Activated T-cell treated with anti-CD3 and anti-CD28 coated beads for 24 hours (primary cell): ENCODE data around the gene ZFP92.

ENCODE experiments used
- DNase-seq: peaks from one replicate; pipeline ENCODE4 v3.0.0-alpha.2; 2020; ENCODE audit warnings: low read depth

Gene ZFP92

GRCh38 chrX:153440556-153441135 lies 29.4 kb downstream of the ZFP92 start:
- no peak for DNase-seq

DNA sequence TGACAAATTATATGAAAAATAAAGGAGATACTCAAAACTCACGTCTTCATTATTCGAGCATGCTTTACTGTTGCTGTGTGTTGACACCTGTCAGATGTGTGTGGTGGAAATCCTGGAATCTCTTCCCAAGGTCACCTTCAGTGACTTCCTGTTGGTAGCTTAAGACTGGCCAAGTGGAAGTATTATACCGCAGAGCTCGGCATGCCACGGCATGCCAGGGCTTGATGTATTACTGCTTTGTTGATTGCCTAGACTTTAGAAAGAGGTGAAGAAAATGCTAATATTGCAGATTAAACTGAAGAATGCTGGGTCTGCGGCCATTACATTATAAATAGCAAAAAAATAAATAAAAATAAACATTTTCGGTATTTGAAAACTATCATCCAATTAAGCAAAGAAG lies 30.0 kb downstream of the ZFP92 start:
- no peak for DNase-seq

DNA sequence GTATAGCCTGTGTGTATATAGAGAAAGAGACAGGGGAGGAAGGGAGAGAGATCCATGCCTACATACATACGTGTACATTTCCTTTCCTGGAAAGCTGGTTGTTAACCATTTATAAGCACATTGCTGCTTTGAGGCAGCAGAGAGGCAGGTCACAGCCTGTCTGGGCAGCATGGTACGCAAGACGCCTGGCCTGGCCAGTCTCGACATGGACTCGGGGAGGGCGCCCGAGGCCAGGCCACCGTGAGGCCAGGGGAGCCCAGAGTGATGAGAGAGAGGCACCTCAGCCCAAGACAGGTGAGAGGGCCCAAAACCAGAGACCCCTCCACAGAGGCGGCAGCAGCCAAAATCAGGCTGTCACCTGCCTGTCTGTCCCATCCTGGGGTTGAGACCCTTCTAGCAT lies 30.7 kb downstream of the ZFP92 start:
- no peak for DNase-seq

DNA sequence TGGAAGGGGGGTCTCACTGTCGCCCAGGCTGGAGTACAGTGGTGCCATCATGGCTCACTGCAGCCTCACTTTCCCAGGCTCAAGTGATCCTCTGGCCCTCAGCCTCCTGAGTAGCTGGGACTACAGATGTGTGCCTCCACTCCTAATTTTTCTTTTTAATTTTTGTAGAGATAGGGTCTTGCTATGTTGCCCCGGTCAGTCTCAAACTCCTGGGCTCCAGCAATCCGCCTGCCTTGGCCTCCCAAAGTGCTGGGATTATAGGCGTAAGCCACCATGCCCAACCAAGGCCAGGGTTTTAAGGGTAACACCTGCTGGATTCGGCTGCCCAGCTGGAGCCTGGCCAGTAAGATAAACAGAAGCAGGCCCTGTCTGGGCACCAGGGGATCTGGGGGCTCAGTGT lies 31.2 kb downstream of the ZFP92 start:
- DNase-seq: no peak

DNA sequence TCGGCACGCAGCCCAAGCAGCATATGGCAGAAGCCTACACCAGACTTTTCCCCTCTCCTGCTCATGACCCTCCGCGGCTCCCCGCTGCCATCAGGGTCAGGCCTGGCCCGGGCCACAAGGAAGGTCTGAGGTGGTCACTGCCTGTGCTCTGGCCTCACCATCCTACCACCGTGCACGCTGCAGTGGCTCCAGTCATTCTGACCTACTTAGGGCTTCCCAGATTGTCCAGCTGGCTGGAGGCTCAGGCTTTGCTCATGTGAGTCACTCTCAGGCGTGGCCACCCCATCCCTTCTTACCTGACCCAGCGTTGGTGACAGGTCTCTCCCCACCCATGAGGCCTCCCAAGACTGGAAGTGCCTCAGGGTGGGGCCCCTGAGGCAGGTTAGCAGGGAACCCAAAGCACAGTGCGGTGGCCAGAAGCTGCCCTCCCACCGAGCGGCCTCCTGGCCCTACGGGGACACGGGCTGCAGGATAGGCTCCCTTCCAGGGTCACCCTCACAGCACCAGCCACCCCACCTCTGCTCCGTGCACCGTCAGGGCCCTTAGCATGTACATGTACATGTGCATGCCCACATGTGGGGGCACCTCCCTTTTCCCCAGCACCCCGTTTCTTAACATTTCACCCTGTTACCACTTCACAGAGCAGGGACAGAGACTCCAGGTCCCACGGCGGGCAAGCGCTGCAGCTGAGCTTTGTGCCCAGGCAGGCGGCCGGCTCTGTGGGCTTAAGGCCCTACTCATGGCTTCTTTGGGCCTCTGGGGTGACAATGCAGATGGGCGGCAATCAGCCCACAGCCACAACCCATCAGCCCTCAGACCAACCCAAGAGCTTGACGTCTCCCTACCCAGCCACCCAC lies 32.4 kb downstream of the ZFP92 start:
- DNase-seq: no peak

DNA sequence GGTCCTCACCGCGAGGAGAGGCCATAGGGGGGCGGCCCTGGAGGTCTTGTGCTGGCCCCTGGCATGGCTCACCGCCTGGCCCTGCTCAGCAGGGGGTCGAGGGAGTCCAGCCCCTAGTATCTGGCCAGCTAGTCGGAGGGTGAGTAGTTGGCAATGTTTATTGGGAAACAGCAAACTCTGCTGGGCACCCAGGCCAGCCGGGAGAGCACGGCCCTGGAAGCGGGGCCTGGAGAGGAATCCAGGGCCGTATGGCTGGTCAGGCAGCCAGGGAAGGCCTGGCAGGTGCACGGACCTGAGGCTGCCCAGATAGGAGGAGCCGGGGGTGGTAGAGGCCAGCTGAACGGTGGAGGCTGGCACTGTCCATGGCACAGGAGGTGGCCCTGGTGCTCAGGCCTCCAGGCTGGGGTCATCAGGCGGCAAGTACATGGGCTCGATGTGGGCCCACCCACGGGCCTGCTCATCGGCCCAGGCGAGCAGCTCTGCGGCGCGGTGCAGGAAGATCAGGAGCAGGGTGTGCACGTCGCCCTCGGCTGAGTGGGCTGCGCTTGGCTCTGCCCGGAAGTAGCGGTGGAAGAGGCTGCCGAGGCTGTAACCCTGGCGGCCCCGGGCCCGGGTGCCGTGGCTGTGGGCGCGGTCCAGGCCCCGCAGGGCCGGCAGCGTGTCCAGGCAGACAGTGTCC lies 33.2 kb downstream of the ZFP92 start:
- DNase-seq: no peak

DNA sequence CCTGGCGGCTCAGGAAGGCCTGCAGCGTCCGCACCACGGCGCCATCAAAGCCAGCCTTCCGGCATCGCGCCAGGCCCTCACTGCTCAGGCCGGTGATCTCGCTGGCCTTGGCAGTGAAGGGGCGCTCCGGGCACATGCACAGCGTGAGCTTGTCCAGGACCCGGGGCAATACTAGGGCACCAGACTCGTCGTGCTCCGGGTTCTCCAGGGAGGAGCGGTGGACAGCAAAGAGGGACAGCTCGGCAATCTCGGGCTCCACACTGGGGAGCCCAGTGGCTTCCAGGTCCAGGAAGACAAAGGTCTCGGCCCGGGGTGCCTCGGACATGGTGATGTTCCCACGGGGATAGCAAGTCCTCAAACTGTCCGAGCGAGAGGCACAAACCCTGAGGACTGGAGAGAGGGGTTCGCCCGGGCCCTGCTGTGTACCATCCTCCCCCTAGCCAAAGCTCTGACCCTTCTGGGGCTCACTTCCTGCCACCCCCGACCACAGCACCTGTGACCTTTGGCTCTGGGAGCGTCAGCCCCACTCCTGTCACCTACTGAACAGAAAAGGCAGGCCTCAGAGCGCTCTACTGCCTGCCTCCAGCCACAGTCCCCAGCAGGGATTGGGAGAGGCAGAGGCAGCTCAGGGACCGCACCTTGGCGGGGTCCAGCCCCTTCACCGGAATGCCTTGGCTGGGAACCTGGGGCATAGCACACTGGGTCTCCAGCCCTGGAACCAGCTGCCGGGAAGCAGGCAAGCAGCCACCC lies 34.0 kb downstream of the ZFP92 start:
- no peak for DNase-seq

GRCh38 chrX:153445856-153446635 lies 34.8 kb downstream of the ZFP92 start, which contains the start of gene TREX2:
TSS of gene TREX2 (minus strand) at chrX:153446056. CDS start at chrX:153445430, 626 bp downstream.
- no peak for DNase-seq

- DNase-seq: no peak
These were observed 35.3 kb downstream of the ZFP92 start for GRCh38 chrX:153446636-153446936.

DNA sequence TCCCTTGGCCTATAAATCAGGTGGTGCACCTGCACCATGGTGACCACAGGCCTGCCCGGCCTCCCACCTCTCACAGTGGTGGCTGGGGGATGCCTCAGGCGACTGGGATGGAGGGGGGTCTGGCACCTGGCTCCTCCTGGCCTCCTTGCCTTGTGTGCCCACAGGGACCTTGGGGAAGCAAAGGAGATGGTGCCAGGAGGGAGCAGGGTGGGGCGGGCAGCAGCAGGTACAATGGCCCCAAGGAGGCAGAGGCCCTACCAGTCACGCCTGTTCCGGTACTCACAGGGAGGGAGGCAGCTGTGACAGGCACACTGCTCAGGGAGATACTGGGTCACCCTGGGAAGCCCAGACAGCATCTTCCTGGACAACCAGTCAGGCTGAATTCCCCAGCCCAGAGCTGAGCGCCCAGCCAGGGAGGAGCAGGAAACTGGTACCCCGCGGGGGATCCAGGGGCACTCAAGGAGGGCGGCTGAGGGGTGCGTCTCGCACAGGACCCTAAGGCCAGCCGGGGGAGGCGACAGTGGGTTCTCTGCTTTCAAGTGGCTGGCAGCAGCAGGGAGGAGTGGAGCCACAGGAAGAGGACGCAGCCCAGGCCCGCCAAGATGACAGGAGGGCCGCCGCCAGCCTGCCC lies 35.8 kb downstream of the ZFP92 start:
- no peak for DNase-seq

DNA sequence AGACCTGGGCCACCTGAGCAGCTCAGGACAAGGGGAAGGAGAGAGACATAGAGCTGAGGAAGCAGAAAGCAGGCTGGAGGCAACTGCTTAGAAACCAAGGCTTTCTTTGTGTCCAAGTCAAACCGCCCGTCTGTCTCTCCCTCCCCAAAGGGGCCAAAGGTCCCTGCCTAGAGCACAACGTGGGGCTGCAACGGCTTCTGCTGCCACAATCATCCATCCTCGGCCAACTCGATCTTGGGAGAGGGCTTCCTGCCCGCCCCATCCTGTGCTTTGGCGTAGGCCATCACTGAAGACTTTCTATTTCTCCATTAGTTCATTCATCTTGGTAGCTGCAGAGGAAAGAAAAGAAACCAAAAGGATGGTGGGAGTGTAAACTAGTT lies 36.3 kb downstream of the ZFP92 start:
- DNase-seq: no peak

GRCh38 chrX:153448556-153449367 lies 37.5 kb downstream of the ZFP92 start:
- no peak for DNase-seq

- no peak for DNase-seq
These were observed 38.3 kb downstream of the ZFP92 start for GRCh38 chrX:153449368-153450113.

DNA sequence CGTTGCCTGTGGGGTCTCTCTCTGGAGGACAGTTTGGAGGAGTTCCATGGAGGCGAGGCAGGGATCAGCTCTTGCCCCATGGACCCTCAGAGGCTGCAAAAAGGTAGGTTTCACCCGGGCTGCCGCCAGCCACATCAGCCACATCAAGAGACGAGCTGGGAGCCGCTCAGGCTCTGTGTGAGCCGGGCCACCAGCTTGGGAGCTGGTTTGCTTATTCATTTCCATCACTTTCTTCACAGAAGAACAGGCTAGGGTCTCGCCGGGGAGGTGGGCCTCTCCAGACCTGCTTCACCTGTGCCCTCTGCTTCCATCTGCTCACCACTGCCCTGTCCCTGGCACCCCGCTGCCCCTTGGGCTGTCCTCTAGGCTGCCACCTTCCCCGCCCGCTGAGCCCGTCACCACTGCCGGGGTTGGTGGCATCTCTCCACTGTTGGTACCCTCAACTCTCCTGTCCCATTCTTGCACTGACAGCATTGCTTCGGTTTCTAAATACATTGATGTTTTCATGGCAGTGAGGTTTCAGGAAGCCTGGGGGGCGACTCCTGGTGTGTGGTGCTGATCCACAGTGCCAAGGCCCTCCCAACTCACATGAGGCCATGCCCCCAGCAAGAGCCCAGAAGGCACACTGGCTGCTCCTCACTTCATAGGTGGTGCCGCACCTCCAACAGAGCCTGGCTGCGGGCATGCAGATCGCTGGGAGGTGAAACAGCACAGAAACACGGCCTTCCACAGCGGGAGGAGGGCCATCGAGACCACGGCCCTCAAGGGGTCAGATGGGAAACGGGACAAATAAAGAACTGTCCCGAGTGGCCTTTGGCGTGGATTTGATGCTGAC lies 39.1 kb downstream of the ZFP92 start:
- DNase-seq: no peak

- DNase-seq: no peak
These were observed 39.6 kb downstream of the ZFP92 start for GRCh38 chrX:153450949-153451277.

- DNase-seq: no peak
These were observed 43.8 kb downstream of the ZFP92 start for GRCh38 chrX:153454901-153455550.

GRCh38 chrX:153455571-153455970 lies 44.3 kb downstream of the ZFP92 start:
- DNase-seq: no peak

- no peak for DNase-seq
These were observed 44.9 kb downstream of the ZFP92 start for GRCh38 chrX:153456161-153456560.
